GM12872 (cell line): ENCODE results near the gene MCUR1.

Source experiments
- CTCF ChIP-seq: IDR thresholded peaks from 3 replicates; pipeline ENCODE4 v1.5.1; 2011; ENCODE audit warnings: low read depth, mild to moderate bottlenecking, low read length, moderate library complexity; ENCODE audit not compliant: insufficient read depth

The MCUR1 gene

DNA sequence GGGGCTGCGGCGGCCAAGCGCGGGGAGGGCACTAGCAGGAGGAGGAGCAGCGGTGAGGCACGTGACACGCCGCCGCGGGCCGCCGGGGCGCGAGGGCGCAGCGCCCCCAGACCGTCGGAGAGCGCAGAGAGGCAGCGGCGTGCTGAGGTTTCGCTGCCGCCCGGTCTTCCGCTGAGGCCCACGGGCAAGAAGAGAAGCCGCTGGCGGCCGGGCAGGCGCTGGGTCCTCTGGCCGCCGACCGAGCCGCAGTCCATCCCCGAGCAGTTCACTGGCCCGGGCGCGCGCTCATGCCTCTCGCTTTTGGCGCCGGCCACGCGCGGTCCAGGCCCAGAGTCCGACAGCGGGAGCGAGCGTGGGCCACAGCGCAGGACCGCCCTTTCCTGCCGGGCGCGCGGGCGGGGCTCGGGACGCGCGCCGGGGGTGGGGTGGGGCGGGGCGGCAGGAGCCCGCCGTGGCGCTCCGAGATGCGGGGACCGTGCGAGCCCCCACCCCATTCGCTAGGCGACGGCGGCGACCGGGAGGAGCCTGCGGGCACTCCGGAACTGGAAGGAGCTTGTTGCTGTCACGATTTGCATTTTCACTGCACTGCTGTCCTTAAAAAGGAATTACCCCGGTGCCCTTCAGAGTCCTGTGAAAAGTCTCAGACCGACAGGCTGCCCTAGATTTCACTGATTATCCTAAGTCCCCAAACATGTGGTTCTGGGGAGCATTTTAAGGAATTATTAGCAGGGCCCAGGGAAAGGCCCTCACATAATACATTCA lies at the start of gene MCUR1:
Gene MCUR1, minus strand, starts transcription at position 382 of the 762 bp plus-strand sequence. Its CDS starts 128 bp downstream, at position 254.
- TF ChIP-seq CTCF = peak; percentile 35; the same call in 2 of the 3 replicates

GRCh38 chr6:13863699-13864155 lies 49.4 kb upstream of the MCUR1 start:
- no peak for TF ChIP-seq CTCF

GRCh38 chr6:13859871-13860555 lies 45.7 kb upstream of the MCUR1 start:
- no peak for TF ChIP-seq CTCF

- TF ChIP-seq CTCF = no peak
Observed at GRCh38 chr6:13854716-13855250, 40.4 kb upstream of the MCUR1 start.

DNA sequence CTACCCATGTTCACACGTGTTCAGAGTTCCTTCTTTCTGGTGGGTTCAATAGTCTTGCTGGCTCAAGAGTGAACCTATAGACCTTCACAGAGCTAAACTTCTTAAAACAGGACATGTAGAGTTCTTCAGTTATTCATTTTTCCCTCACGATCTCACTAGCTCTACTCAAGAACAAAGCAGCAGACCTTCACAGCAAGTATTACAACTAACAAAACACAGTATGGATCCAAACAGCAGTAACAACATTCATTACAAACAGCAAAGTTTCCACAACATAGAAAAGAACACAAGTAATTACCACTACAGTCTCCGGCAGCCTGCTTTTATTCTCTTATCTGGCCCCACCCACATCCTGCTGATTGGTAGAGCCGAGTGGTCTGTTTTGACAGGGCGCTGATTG lies 39.5 kb upstream of the MCUR1 start:
- no peak for TF ChIP-seq CTCF

DNA sequence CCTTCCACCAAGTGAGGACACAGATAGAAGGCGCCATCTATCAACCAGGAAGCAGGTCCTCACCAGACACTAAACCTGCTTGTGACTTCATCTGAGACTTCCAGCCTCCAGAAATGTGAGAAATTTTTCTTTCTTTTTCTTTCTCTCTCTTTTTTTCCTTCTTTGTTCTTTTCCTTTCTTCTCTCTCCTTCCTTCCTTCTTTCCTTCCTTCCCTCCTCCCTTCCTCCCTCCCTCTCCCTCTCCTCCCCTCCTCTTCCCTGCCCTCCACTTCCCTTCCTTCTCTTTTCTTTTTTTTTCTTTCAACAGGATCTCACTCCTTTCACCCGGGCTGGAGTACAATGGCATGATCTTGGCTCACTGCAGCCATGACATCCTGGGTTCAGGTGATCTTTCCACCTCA lies 37.4 kb upstream of the MCUR1 start:
- no peak for TF ChIP-seq CTCF

DNA sequence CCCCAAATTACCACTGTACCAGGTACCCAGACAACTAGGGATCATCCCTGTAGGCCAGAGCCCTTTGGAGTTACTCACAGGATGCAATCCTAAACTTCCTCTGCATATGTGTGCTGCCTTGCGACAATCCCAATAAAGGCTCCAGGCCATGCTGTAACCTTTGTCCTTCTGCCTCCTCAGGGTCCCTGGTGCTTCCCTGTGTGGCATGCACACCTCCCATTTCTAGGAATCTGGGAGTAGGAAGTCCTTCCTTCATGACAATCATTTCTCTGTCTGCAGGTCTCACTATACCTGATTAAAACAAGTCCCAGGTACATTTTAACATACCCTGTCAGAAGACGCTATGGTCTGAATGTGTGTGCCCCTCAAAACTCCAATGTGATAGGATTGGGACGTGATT lies 37.0 kb upstream of the MCUR1 start:
- TF ChIP-seq CTCF = no peak
